Lower lobe of right lung (tissue), 2 donors: Measurements from ENCODE around the gene GRIP2. TPM values are rescaled to one million over a fixed set of nuclear protein-coding genes. Genes with fewer than 3 reads are reported as not detected.

Experiments
- ATAC-seq, 2 donors: fragments of 200-7000 bp; cut with Tn5 transposase; one replicate each; pipeline ENCODE4 v1.9.1; 2020 to 2022; ENCODE audit warnings: mild to moderate bottlenecking in 2 of 2, moderate library complexity in 2 of 2
- DNase-seq: peaks from one replicate; pipeline ENCODE4 v3.0.0-alpha.2; 2020
- H3K27ac ChIP-seq: fragments of 200-600 bp; one replicate; pipeline ENCODE4 v1.8.0; 2022
- H3K27me3 ChIP-seq: fragments of 200-600 bp; one replicate; pipeline ENCODE4 v1.8.0; 2022; ENCODE audit warnings: low read depth
- H3K36me3 ChIP-seq: fragments of 200-600 bp; one replicate; pipeline ENCODE4 v1.8.0; 2022; ENCODE audit warnings: mild to moderate bottlenecking
- H3K4me1 ChIP-seq: fragments of 200-600 bp; one replicate; pipeline ENCODE4 v1.8.0; 2022
- H3K4me3 ChIP-seq: fragments of 200-600 bp; one replicate; pipeline ENCODE4 v1.8.0; 2022; ENCODE audit warnings: mild to moderate bottlenecking
- H3K9me3 ChIP-seq: fragments of 200-600 bp; one replicate; pipeline ENCODE4 v1.8.0; 2022
- intact Hi-C: fragments of 100-400 bp; cut with DNase I; formaldehyde crosslinking; loops from one replicate; pipeline ENCODE4 v1.11.0; 2022
- total RNA-seq: library from RNA; stranded (reverse); fragmentation: NEBNext Ultra II Directional; extraction: Animal tissue kit (Norgen Biotek cat#: 25700); gene quantifications from one replicate; pipeline ENCODE4 v1.2.1, GENCODE V29; 2021
- TF ChIP-seq, protein P1 (sequence below): fragments of 200-600 bp; IDR thresholded peaks from one replicate; pipeline ENCODE4 v1.8.0; 2022; ENCODE audit warnings: antibody characterized with exemption, mild to moderate bottlenecking
- donor health status: DM: no; HTN: yes; CAD: no; lungs with severe emphysema.

GRIP2 gene
- total RNA-seq, 1 donor from 2014 or later, result 1.1 TPM

DNA sequence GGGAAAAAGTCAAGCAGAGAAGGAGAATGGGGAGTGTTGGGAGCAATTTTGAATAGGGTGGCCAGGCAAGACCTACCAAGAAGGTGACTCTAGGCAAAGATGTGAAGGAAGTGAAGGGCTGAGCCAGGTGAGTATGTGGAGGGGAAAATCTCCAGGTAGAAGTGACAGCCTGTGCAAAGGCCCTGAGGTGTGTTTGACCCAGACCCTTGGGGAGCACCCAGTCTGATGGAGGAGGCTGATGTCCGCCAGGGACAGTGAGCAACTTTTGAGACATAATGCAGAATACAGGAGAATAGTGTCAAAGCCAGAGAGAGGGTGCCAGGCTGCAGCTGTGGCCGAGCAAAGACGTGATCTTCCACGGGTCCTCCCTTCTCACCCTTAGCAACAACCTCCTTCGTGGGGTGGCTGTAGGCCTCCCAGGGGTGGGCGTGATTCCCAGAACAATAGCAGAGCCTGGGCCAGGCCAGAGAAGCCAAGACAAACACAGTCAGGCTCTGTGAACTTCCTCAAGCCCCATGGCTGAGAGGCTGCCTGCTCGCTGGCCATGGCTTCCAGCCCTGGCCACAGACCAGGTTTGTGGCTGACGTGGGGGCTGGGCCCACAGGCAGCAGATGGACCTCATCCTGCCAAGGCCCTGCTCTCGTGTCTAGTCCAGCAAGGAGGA is 79.7 kb downstream of the GRIP2 start:
- no peaks in the 10 kb centered on the region for H3K27me3 ChIP-seq
- peak overlapping the region; percentile 33 for H3K27ac ChIP-seq
- peaks cover 34% of the 10 kb centered on the region for H3K4me1 ChIP-seq
- ATAC-seq (peak; percentile 45 to 71), DNase-seq (no peak)
- H3K4me3 ChIP-seq, result no peak overlapping the region
- intact Hi-C loops, result no loop called here
- peaks cover 76% of the 10 kb centered on the region for H3K36me3 ChIP-seq
- TF ChIP-seq, protein P1, sequence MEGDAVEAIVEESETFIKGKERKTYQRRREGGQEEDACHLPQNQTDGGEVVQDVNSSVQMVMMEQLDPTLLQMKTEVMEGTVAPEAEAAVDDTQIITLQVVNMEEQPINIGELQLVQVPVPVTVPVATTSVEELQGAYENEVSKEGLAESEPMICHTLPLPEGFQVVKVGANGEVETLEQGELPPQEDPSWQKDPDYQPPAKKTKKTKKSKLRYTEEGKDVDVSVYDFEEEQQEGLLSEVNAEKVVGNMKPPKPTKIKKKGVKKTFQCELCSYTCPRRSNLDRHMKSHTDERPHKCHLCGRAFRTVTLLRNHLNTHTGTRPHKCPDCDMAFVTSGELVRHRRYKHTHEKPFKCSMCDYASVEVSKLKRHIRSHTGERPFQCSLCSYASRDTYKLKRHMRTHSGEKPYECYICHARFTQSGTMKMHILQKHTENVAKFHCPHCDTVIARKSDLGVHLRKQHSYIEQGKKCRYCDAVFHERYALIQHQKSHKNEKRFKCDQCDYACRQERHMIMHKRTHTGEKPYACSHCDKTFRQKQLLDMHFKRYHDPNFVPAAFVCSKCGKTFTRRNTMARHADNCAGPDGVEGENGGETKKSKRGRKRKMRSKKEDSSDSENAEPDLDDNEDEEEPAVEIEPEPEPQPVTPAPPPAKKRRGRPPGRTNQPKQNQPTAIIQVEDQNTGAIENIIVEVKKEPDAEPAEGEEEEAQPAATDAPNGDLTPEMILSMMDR, result no peak
- H3K9me3 ChIP-seq, result no peaks in the 10 kb centered on the region

DNA sequence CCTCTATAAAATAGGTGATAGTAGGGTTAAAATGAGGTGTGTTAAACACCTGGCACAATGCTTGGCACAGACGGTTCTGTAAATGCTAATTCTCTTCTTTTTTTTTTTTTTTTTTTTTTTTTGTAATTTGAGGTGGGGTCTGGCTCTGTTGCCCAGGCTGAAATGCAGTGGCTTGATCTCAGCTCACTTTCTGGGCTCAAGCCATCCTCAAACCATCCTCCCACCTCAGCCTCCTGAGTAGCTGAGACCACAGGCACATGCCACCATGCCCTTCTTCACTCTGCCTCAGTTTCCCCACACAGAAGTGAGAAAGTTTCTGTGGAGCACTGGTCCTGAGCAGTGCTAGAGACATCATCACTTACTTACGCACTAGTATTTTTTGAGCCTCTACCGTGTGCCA is 80.4 kb downstream of the GRIP2 start:
- peaks cover 35% of the 10 kb centered on the region for H3K4me1 ChIP-seq
- H3K4me3 ChIP-seq, result no peak overlapping the region
- H3K27ac ChIP-seq, result no peak overlapping the region
- no peak for DNase-seq
- no peak for ATAC-seq
- no peaks in the 10 kb centered on the region for H3K9me3 ChIP-seq
- H3K27me3 ChIP-seq, result no peaks in the 10 kb centered on the region
- H3K36me3 ChIP-seq, result peaks cover 76% of the 10 kb centered on the region
- TF ChIP-seq, protein P1, result no peak
- intact Hi-C loops, result no loop called here

DNA sequence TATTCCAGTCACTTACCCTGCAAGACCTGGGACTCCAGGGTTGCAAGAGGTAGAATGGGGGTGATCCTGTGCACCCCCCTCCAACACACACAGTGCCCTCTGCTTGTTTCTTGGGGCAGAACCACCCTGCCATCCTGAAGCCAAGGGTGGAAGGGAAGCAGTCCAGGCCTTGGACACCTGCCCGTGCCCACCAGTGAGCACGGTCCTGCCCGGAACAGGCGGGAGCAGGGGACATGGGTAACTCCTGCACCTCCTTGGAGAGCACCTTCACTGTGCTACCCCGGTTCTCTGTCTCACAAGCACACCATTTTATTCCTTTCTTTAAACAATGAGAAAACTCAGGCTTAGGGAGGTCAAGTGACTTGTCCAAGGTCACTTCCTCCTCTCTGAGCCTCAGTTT is 80.8 kb downstream of the GRIP2 start:
- no peaks in the 10 kb centered on the region for H3K27me3 ChIP-seq
- DNase-seq (no peak), ATAC-seq (no peak)
- no peak overlapping the region for H3K27ac ChIP-seq
- peaks cover 77% of the 10 kb centered on the region for H3K36me3 ChIP-seq
- peaks cover 39% of the 10 kb centered on the region for H3K4me1 ChIP-seq
- H3K4me3 ChIP-seq, result no peak overlapping the region
- TF ChIP-seq, protein P1, result no peak
- H3K9me3 ChIP-seq, result no peaks in the 10 kb centered on the region
- intact Hi-C loops, result no loop called here

DNA sequence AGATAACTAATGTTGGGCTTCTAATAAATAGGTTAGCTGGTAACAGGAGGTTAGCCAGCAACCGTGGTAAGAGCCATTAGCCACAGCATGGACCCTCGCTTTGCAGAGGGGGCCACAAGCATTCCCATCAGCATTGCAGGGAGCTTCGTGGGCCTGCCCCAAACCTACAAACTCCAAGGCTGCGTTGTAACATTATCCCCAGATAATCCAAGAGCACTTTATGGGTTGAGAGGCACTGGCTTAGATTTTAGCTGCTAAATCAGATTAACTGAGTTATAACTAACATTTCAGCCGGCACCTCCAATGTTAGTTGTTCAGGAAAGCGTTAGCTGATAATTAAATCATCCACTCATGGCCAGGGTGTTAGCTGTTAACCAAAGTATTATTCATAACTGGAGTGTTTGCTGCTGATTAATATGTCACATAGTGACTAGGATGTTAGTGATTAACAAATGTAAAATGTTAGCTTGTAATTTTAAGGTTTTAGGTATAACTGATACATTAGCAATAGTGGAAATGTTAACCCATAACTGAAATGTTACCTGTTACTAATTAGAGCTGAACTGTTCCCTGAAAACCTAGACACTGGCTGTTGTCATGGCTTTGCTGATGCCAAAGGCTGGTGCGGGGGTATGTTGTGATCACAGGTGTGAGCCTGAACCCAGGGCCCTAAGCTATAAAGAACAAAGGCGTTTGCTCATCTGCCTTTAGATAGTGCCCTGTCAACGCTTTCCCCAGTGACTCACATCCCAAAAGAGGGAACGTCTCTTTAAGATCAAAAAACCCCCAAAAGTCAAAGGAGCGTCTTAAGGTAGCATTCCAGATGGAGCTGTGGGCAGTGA is 81.5 kb downstream of the GRIP2 start:
- no peaks in the 10 kb centered on the region for H3K9me3 ChIP-seq
- peaks cover 46% of the 10 kb centered on the region for H3K4me1 ChIP-seq
- H3K27ac ChIP-seq, result no peak overlapping the region
- TF ChIP-seq, protein P1, result no peak
- intact Hi-C loops, result no loop called here
- ATAC-seq (peak in 1 of 2 donors; percentile 67), DNase-seq (no peak)
- no peaks in the 10 kb centered on the region for H3K27me3 ChIP-seq
- peaks cover 70% of the 10 kb centered on the region for H3K36me3 ChIP-seq
- no peak overlapping the region for H3K4me3 ChIP-seq

DNA sequence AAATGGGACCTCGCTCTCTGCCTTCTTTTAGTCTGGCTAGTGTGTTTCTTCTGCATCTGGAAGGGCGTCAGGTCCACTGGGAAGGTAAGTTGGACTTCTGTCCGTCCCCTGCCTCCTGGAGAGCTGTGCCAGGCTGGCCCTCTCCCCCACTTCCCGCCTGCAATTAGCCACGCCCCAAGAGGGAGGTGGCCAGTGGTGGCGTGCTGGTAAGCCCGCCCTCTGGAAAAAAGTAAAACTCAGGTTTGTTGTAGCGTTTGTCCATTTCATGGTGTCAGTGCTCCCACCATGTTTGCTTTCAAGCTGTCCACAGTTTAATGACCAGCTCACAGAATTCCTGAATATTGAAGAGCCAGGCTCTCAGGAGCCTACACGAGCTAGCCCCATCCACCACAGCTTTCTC is 82.1 kb downstream of the GRIP2 start:
- intact Hi-C loops, result no loop called here
- Histone ChIP-seq H3K4me1 (peaks cover 53% of the 10 kb centered on the region), H3K27ac (peak overlapping the region; percentile 15), H3K4me3 (no peak overlapping the region), H3K36me3 (peaks cover 66% of the 10 kb centered on the region), H3K9me3 (no peaks in the 10 kb centered on the region), H3K27me3 (no peaks in the 10 kb centered on the region)
- ATAC-seq (peak in 1 of 2 donors; percentile 66), DNase-seq (no peak)
- TF ChIP-seq, protein P1, result no peak
